Measurements from ENCODE around the gene TJP1.

The TJP1 gene

DNA sequence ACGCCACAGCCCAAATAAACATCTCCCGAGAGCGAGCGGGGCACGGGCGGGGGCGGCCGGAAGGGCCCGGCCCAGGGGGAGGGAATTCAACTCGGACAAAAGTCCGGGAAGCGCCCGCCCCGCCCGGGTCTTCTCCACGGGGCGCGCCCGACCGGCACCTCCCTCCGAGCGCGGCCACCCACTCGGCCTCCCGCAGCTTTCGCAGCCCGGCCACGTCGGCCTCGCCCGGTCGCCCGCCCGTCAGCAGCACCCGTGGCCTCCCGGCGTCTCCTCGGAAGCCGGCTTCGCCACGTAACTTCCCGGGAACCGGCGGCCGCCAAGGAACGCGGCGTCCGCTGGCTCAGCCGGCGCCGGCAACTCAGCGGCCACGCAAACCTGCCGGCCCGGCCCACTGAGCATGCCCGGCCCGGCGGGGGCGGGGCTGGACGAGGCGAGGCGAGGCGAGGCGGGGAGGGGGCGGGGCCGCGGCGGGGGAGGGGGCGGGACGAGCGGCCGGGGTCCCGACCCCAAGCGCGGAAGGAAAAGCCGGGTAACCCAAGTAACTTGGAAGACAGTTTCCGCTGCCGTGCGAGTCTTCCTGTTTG is at the start of gene TJP1:
TJP1 (minus strand) TSS at position 369 of the 584 bp plus-strand sequence. CDS start 440 bp downstream, outside the sequence.
- Histone ChIP-seq H3K36me3 (ENCODE audit: insufficient read depth, low read length) (no peaks in the 10 kb centered on the region), H3K4me3 (ENCODE audit: low read depth, low read length) (peak within 1 kb of the TSS; percentile 87), H3K27me3 (ENCODE audit: insufficient read depth, low read length) (no peaks in the 10 kb centered on the region), H2AFZ (ENCODE audit: low read length, unreplicated experiment) (peak within 1 kb of the TSS; percentile 62), H3K79me2 (ENCODE audit: control insufficient read depth, insufficient read depth, low read length, unreplicated experiment) (peaks cover 41% of the 10 kb centered on the region), H3K27ac (ENCODE audit: low read depth, low read length) (peak within 1 kb of the TSS; percentile 93), H3K4me1 (ENCODE audit: control insufficient read depth, insufficient read depth, low read length, unreplicated experiment) (peaks cover 21% of the 10 kb centered on the region)

GRCh38 chr15:29871401-29871800 is 49.1 kb upstream of the TJP1 start:
- no peaks in the 10 kb centered on the region for H3K36me3 ChIP-seq (ENCODE audit: insufficient read depth, low read length)
- H3K79me2 ChIP-seq (ENCODE audit: control insufficient read depth, insufficient read depth, low read length, unreplicated experiment), result no peaks in the 10 kb centered on the region
- H2AFZ ChIP-seq (ENCODE audit: low read length, unreplicated experiment), result no peak overlapping the region
- no peaks in the 10 kb centered on the region for H3K27me3 ChIP-seq (ENCODE audit: insufficient read depth, low read length)
- no peak overlapping the region for H3K27ac ChIP-seq (ENCODE audit: low read depth, low read length)
- H3K4me1 ChIP-seq (ENCODE audit: control insufficient read depth, insufficient read depth, low read length, unreplicated experiment), result peaks cover 10% of the 10 kb centered on the region
- no peak overlapping the region for H3K4me3 ChIP-seq (ENCODE audit: low read depth, low read length)

DNA sequence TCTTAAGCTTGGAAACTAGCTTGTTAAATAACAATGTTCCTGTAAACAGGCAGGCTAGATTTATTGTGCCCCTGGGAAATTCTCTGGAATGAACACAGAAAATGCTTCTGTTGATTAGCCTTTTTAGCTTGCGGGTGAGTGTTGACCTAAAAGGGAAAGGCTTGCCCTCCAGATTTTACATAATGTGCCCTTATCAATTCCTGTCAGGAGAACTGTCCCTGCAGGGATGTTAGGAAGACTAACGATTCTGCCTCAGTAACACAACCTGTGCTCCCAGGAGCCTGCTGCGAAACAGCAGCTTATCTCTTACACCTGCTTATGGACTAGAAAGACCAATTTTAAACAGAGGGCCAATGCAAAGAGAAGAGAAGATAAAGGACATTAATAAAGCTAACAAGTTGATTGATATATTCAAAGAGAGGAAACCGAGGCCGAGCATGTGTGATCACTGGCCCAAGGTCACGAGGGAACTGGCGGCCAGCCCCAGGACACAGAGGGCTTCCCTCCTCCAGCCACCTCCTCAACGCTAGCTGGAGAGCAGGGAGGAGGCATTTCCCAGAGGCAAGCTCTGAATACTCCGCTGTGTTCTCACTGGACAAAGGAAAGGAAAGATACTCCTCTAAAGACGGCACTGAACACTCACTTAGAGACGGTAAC is 48.4 kb upstream of the TJP1 start:
- Histone ChIP-seq H3K79me2 (ENCODE audit: control insufficient read depth, insufficient read depth, low read length, unreplicated experiment) (no peaks in the 10 kb centered on the region), H3K27me3 (ENCODE audit: insufficient read depth, low read length) (no peaks in the 10 kb centered on the region), H2AFZ (ENCODE audit: low read length, unreplicated experiment) (peak overlapping the region; percentile 12), H3K36me3 (ENCODE audit: insufficient read depth, low read length) (no peaks in the 10 kb centered on the region), H3K4me1 (ENCODE audit: control insufficient read depth, insufficient read depth, low read length, unreplicated experiment) (peaks cover 10% of the 10 kb centered on the region), H3K4me3 (ENCODE audit: low read depth, low read length) (no peak overlapping the region), H3K27ac (ENCODE audit: low read depth, low read length) (no peak overlapping the region)

DNA sequence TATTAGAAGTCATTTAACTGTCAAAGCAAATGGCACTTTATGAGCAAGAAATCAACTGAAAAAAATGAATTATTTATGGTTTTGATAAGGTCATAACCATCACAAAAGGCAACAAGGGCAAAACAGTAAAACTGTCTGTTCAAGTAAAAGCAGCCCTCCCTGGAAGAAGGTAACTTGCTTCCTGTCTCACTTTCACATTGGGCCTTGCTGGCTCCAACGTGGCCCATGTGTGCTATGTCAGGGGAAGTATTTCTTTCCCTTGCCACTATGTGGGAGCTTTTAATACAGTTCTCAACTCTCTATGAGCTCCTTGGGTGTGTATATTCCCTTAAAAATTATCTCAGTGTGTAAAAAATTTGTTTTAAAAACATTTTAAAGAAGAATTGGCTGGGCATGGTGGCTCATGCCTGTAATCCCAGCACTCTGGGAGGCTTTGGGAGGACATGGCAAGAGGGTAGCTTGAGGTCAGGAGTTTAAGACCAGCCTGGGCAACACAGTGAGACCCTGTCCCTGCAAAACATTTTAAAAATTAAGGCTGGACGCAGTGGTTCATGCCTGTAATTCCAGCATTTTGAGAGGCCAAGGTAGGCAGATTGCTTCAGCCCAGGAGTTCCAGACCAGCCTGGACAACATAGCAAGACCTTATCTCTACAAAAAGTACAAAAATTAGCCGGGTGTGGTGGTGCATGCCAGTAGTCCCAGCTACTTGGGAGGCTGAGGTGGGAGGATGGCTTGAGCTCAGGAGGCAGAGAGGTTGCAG is 45.2 kb upstream of the TJP1 start:
- peaks cover 4% of the 10 kb centered on the region for H3K4me1 ChIP-seq (ENCODE audit: control insufficient read depth, insufficient read depth, low read length, unreplicated experiment)
- H3K27me3 ChIP-seq (ENCODE audit: insufficient read depth, low read length), result no peaks in the 10 kb centered on the region
- H3K27ac ChIP-seq (ENCODE audit: low read depth, low read length), result no peak overlapping the region
- H2AFZ ChIP-seq (ENCODE audit: low read length, unreplicated experiment), result no peak overlapping the region
- H3K36me3 ChIP-seq (ENCODE audit: insufficient read depth, low read length), result no peaks in the 10 kb centered on the region
- H3K4me3 ChIP-seq (ENCODE audit: low read depth, low read length), result no peak overlapping the region
- no peaks in the 10 kb centered on the region for H3K79me2 ChIP-seq (ENCODE audit: control insufficient read depth, insufficient read depth, low read length, unreplicated experiment)

GRCh38 chr15:29866337-29866736 is 44.1 kb upstream of the TJP1 start:
- H3K4me3 ChIP-seq (ENCODE audit: low read depth, low read length), result no peak overlapping the region
- no peaks in the 10 kb centered on the region for H3K79me2 ChIP-seq (ENCODE audit: control insufficient read depth, insufficient read depth, low read length, unreplicated experiment)
- peaks cover 4% of the 10 kb centered on the region for H3K4me1 ChIP-seq (ENCODE audit: control insufficient read depth, insufficient read depth, low read length, unreplicated experiment)
- no peaks in the 10 kb centered on the region for H3K27me3 ChIP-seq (ENCODE audit: insufficient read depth, low read length)
- no peaks in the 10 kb centered on the region for H3K36me3 ChIP-seq (ENCODE audit: insufficient read depth, low read length)
- no peak overlapping the region for H2AFZ ChIP-seq (ENCODE audit: low read length, unreplicated experiment)
- no peak overlapping the region for H3K27ac ChIP-seq (ENCODE audit: low read depth, low read length)

GRCh38 chr15:29864501-29864900 is 42.2 kb upstream of the TJP1 start:
- no peaks in the 10 kb centered on the region for H3K79me2 ChIP-seq (ENCODE audit: control insufficient read depth, insufficient read depth, low read length, unreplicated experiment)
- H2AFZ ChIP-seq (ENCODE audit: low read length, unreplicated experiment), result no peak overlapping the region
- H3K4me3 ChIP-seq (ENCODE audit: low read depth, low read length), result no peak overlapping the region
- no peak overlapping the region for H3K27ac ChIP-seq (ENCODE audit: low read depth, low read length)
- no peaks in the 10 kb centered on the region for H3K36me3 ChIP-seq (ENCODE audit: insufficient read depth, low read length)
- H3K27me3 ChIP-seq (ENCODE audit: insufficient read depth, low read length), result no peaks in the 10 kb centered on the region
- peaks cover 16% of the 10 kb centered on the region for H3K4me1 ChIP-seq (ENCODE audit: control insufficient read depth, insufficient read depth, low read length, unreplicated experiment)

- no peaks in the 10 kb centered on the region for H3K36me3 ChIP-seq (ENCODE audit: insufficient read depth, low read length)
- H3K4me3 ChIP-seq (ENCODE audit: low read depth, low read length), result no peak overlapping the region
- H2AFZ ChIP-seq (ENCODE audit: low read length, unreplicated experiment), result no peak overlapping the region
- no peak overlapping the region for H3K27ac ChIP-seq (ENCODE audit: low read depth, low read length)
- H3K27me3 ChIP-seq (ENCODE audit: insufficient read depth, low read length), result no peaks in the 10 kb centered on the region
- no peaks in the 10 kb centered on the region for H3K79me2 ChIP-seq (ENCODE audit: control insufficient read depth, insufficient read depth, low read length, unreplicated experiment)
- H3K4me1 ChIP-seq (ENCODE audit: control insufficient read depth, insufficient read depth, low read length, unreplicated experiment), result peaks cover 19% of the 10 kb centered on the region
Observed at GRCh38 chr15:29863438-29863837, 41.2 kb upstream of the TJP1 start.

DNA sequence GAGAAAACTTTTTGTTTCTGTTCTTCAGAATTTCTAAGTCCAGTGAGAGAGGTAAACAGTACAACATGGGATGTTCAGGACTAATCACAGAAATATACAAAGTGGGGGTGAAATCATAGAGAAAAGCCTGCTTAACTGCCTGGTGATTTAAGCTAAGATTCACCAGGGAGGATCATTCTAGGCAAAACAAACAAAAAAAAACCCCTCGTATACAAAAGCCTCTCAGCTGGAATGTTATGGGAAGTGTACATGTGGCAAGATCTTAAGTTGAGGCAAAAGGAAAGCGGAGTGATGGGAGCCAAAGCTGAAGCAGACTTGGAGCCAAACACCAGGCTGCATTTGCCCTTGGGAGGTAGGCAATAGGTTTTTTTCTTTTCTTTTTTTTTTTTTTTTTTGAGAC is 40.0 kb upstream of the TJP1 start:
- Histone ChIP-seq H2AFZ (ENCODE audit: low read length, unreplicated experiment) (no peak overlapping the region), H3K4me3 (ENCODE audit: low read depth, low read length) (no peak overlapping the region), H3K4me1 (ENCODE audit: control insufficient read depth, insufficient read depth, low read length, unreplicated experiment) (peaks cover 19% of the 10 kb centered on the region), H3K36me3 (ENCODE audit: insufficient read depth, low read length) (no peaks in the 10 kb centered on the region), H3K27ac (ENCODE audit: low read depth, low read length) (no peak overlapping the region), H3K27me3 (ENCODE audit: insufficient read depth, low read length) (no peaks in the 10 kb centered on the region), H3K79me2 (ENCODE audit: control insufficient read depth, insufficient read depth, low read length, unreplicated experiment) (no peaks in the 10 kb centered on the region)

DNA sequence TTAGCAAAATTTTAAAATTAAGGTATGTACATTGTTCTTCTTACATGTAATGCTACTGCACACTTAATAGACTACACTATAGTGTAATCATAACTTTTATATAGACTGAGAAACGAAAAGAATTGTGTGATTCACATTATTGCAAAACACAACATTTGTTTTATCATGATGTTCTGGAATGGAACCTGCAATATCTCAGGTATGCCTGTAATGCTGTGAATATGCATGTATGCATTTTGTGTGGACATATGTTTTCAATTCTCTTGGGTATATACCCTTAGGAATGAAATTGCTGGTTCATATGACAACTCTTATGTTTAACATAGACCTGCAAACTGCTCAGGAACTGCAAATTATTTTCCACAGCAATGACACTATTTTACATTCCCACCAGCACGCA is 38.6 kb upstream of the TJP1 start:
- Histone ChIP-seq H2AFZ (ENCODE audit: low read length, unreplicated experiment) (no peak overlapping the region), H3K4me3 (ENCODE audit: low read depth, low read length) (no peak overlapping the region), H3K27ac (ENCODE audit: low read depth, low read length) (peak overlapping the region; percentile 64; the same call in 1 of the 2 replicates), H3K79me2 (ENCODE audit: control insufficient read depth, insufficient read depth, low read length, unreplicated experiment) (no peaks in the 10 kb centered on the region), H3K4me1 (ENCODE audit: control insufficient read depth, insufficient read depth, low read length, unreplicated experiment) (peaks cover 19% of the 10 kb centered on the region), H3K36me3 (ENCODE audit: insufficient read depth, low read length) (no peaks in the 10 kb centered on the region), H3K27me3 (ENCODE audit: insufficient read depth, low read length) (no peaks in the 10 kb centered on the region)

- H3K4me3 ChIP-seq (ENCODE audit: low read depth, low read length), result peak overlapping the region; percentile 17; the same call in 1 of the 2 replicates
- peak overlapping the region; percentile 64 for H3K27ac ChIP-seq (ENCODE audit: low read depth, low read length)
- no peaks in the 10 kb centered on the region for H3K36me3 ChIP-seq (ENCODE audit: insufficient read depth, low read length)
- H3K27me3 ChIP-seq (ENCODE audit: insufficient read depth, low read length), result no peaks in the 10 kb centered on the region
- peaks cover 19% of the 10 kb centered on the region for H3K4me1 ChIP-seq (ENCODE audit: control insufficient read depth, insufficient read depth, low read length, unreplicated experiment)
- no peaks in the 10 kb centered on the region for H3K79me2 ChIP-seq (ENCODE audit: control insufficient read depth, insufficient read depth, low read length, unreplicated experiment)
- H2AFZ ChIP-seq (ENCODE audit: low read length, unreplicated experiment), result peak overlapping the region; percentile 55
Observed at GRCh38 chr15:29859973-29860715, 37.9 kb upstream of the TJP1 start.

Measured in ACC112 (cell line).